Bronchial epithelial cell (primary cell): Measurements from ENCODE around the gene IBA57. TPM values are rescaled to one million over a fixed set of nuclear protein-coding genes. Genes with fewer than 3 reads are reported as not detected.
A peak's percentile ranks its signal among the peaks of the same experiment; 100 is the strongest.

ENCODE experiments used
- DNase-seq: peaks from one replicate; pipeline ENCODE4 v3.0.0-alpha.2; 2010; ENCODE audit warnings: low read depth
- FAIRE-seq: peaks from 2 replicates; lab custom pipeline; 2011; peaks lifted over from hg19 to GRCh38; lab: Jason Lieb, UNC
- H3K27me3 ChIP-seq: 2 replicates; pipeline ENCODE4 v1.5.1; 2011; ENCODE audit warnings: low read length; ENCODE audit not compliant: control insufficient read depth, insufficient read depth
- H3K36me3 ChIP-seq: 2 replicates; pipeline ENCODE4 v1.5.1; 2011; ENCODE audit warnings: low read length; ENCODE audit not compliant: control insufficient read depth, insufficient read depth
- H3K4me3 ChIP-seq: 2 replicates; pipeline ENCODE4 v1.5.1; 2011; ENCODE audit warnings: mild to moderate bottlenecking, low read depth, low read length, control low read depth
- total RNA-seq: library from RNA; depleted of rRNA; stranded (reverse); fragments of >200 nt; gene quantifications from 2 replicates; pipeline ENCODE4 v1.2.1, GENCODE V29; 2014
- TF ChIP-seq, protein P1 (sequence below): IDR thresholded peaks from 2 replicates; pipeline ENCODE4 v1.5.1; 2011; ENCODE audit warnings: mild to moderate bottlenecking, moderate library complexity, low read length, control low read depth, inconsistent platforms; ENCODE audit not compliant: insufficient read depth, severe bottlenecking

IBA57 gene
- total RNA-seq, 1 donor from 2014 or later: 2.6 TPM

DNA sequence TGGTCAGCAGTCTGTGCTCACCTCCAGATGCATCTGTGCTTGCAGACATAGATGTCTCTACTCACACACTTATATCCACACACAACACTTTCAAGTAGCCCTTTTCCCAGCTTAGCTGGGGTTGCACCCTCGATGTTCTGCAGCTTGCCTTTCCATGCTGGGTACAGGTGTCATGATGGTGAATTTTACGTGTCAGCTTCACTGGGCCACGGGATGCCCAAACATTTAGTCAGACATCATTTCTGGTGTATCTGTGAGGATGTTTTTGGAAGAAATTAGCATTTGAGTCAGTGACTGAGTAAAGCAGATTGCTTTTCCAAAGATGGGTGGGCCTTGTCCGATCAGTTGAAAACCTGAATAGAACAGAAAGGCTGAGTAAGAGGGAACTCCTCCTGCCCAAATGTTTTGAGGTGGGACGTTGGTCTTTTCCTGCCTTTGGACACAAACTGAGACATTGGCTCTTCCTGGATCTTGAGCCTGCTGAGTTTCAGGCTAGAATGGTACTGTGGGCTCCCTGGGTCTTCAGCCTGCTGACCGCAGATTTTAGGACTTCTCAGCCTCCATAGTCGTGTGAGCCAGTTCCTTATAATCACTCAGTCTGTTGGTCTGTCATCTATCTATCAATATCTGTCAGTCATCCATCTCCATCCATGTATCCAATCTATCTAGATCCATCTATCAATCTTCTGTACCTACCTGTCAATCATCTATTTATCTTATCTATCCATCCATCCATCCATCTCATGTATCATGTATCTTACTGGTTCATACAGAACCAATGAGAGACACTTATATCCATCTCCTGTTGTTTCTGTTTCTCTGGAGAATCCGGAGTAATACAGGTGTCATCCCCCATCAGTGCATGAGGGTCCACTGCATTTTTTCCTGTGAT, 29.6 kb downstream of the IBA57 start:
- no peak overlapping the region for H3K4me3 ChIP-seq
- no peak for DNase-seq
- TF ChIP-seq, protein P1, sequence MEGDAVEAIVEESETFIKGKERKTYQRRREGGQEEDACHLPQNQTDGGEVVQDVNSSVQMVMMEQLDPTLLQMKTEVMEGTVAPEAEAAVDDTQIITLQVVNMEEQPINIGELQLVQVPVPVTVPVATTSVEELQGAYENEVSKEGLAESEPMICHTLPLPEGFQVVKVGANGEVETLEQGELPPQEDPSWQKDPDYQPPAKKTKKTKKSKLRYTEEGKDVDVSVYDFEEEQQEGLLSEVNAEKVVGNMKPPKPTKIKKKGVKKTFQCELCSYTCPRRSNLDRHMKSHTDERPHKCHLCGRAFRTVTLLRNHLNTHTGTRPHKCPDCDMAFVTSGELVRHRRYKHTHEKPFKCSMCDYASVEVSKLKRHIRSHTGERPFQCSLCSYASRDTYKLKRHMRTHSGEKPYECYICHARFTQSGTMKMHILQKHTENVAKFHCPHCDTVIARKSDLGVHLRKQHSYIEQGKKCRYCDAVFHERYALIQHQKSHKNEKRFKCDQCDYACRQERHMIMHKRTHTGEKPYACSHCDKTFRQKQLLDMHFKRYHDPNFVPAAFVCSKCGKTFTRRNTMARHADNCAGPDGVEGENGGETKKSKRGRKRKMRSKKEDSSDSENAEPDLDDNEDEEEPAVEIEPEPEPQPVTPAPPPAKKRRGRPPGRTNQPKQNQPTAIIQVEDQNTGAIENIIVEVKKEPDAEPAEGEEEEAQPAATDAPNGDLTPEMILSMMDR: no peak
- no peaks in the 10 kb centered on the region for H3K27me3 ChIP-seq
- no peaks in the 10 kb centered on the region for H3K36me3 ChIP-seq
- peak; percentile 80 for FAIRE-seq

DNA sequence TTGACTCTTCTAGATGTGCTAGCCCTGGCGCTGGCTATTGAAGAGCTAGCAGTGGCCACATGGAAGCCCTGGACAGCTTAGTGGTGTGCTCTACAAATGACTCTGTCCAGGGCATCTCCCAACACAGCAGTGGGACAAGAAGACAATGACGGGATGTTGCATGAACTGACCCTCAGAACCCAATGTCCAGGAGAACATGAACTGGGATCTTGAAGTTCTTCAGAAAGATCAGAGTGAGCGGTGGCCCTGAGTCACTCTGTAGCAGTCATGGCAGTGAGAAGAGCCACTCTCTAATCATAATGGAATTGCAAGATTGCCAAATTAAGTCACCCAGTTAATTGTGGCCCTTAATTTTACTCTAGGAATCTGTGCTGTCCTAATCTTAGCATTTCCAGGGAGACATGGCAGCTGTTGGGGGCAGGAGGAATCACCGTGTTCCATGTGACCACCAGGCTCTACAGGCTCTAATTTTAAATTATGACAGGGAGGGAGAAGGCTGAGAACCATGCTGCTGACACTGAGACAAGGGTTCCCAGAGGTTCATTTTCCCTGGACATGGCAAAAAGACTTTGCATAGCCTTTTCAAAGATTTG, 32.0 kb downstream of the IBA57 start:
- H3K27me3 ChIP-seq: no peaks in the 10 kb centered on the region
- no peak for DNase-seq
- H3K4me3 ChIP-seq: no peak overlapping the region
- TF ChIP-seq, protein P1: no peak
- H3K36me3 ChIP-seq: no peaks in the 10 kb centered on the region
- peak; percentile 62 for FAIRE-seq

DNA sequence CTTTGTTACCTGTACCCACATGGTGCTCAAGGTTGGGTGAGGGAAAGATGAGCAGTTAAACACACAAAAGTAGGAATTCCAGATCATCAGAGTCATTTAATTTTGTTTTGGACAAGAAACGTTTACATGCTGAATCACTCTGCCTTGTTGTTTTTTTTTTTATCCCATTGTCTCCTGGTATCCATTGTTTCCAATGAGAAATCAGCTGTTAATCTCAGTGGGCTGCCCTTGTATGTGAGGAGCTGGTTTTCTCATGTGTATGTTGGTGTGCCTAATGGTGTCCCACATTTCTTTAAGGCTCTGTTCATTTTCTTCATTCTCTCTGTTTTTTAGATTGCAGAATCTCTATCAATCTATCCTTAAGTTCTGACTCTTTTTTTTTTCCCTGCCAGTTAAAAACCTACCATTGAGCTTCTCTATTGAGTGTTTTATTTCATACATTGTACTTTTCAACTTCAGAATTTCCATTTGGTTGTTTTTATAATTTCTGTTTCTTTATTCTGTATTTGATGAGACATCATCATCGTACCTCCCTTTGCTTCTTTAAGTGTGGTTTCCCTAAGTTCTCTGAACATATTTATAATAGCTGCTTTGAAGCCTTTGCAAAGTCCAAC, 33.5 kb downstream of the IBA57 start:
- no peak for FAIRE-seq

DNA sequence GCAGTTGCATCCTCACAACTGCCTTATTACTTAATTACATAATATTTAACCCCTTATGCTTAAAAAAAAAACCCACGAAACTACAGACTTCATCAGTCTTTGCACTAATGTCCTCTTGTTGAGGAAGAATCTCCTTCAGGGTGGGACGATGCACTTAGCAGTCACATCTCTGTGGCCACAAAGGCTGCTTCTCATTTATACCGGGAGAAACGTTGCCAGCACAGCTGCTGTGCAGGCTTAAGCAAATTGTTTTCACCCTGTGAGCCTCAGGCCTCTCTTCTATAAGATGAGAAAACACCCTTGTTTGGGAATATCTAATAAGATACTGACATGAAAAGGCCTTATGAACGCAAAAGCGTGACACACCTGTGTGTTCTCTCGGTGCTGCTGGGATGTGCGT, 39.4 kb downstream of the IBA57 start:
- DNase-seq (no peak), FAIRE-seq (no peak)
- Histone ChIP-seq H3K27me3 (peaks cover 13% of the 10 kb centered on the region), H3K4me3 (no peak overlapping the region), H3K36me3 (no peaks in the 10 kb centered on the region)
- TF ChIP-seq, protein P1: no peak

More for the DNA sequence above, 33.5 kb downstream of the IBA57 start:
- Histone ChIP-seq H3K27me3 (no peaks in the 10 kb centered on the region), H3K4me3 (no peak overlapping the region), H3K36me3 (no peaks in the 10 kb centered on the region)
- DNase-seq: peak; percentile 22
- TF ChIP-seq, protein P1: no peak

DNA sequence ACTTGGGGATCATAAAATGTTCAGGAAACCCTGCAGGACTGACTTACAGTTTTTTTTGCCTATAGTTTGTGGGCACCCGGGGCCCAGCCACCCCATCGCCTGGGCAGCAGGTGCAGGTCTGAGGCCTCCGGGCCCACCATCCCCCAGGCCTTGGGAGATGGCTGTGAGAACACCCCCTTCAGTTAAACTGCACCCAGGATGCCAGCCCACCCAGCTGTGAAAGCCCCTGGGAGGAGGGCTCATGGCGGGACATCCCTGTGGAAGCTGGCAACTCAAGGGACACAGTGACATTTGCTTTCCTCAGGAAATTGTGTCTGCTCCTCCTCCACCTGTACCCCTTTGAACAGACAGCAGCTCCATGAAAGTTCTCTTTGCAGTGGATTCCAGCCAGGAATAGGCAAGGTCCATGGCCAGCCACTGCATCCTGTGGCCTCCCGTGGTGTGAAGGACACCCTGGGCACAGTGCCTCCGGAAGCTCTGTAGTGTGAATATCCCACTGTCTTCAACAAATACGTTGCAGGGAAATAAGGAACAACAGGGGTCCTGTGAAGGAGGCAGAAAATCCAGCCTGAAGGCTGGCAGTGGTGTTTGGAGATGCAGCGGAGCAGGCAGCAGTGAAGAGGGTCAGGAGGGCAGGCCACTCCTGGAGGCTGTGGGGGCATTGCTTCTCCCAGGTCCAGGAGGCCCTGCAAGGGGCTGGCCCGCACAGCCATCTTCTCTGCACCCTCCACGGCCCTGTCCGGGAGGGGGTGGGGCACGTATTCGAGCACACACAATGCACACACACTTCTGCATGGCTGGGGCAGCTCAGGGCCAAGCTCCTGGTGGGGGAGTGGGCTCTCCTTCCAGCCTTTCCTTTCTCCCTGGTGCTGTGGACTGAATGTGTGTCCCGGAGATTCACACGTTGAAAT, 40.2 kb downstream of the IBA57 start:
- H3K4me3 ChIP-seq: no peak overlapping the region
- FAIRE-seq (peak; percentile 72), DNase-seq (no peak)
- peaks cover 13% of the 10 kb centered on the region for H3K27me3 ChIP-seq
- no peaks in the 10 kb centered on the region for H3K36me3 ChIP-seq
- TF ChIP-seq, protein P1: no peak
